GM12878 (cell line): ENCODE data around the gene TNNT3.

ENCODE experiments used
- BRCA1 ChIP-seq: IDR thresholded peaks from 2 replicates; pipeline ENCODE4 v1.6.1; 2011; ENCODE audit warnings: low read depth, low read length, improper control_type of control experiment
- CREM ChIP-seq: IDR thresholded peaks from 2 replicates; pipeline ENCODE4 v1.6.1; 2014; ENCODE audit warnings: antibody characterized with exemption, low read depth
- CTCF ChIP-seq, 3 experiments: IDR thresholded peaks in 2 of 3; conservative IDR thresholded peaks in 1 of 3; 2 replicates each; pipeline ENCODE4 v1.5.1; 2011; ENCODE audit warnings: low read depth in 3 of 3, low read length in 3 of 3, mild to moderate bottlenecking in 3 of 3, control low read depth in 2 of 3, moderate library complexity in 2 of 3, inconsistent platforms in 1 of 3, mixed read lengths in 1 of 3; ENCODE audit not compliant: control insufficient read depth in 2 of 3, insufficient read depth in 1 of 3; ENCODE audit errors: extremely low read depth in 1 of 3
- E2F4 ChIP-seq: IDR thresholded peaks from 2 replicates; pipeline ENCODE4 v1.6.1; 2012; ENCODE audit warnings: low read depth, low read length, improper control_type of control experiment
- HCFC1 ChIP-seq: fragments of 150-350 bp; IDR thresholded peaks from 2 replicates; pipeline ENCODE4 v1.6.1; 2014; ENCODE audit warnings: low read length
- PAX8 ChIP-seq: fragments of 450-650 bp; IDR thresholded peaks from 2 replicates; pipeline ENCODE4 v1.6.1; 2017; ENCODE audit warnings: mild to moderate bottlenecking, moderate library complexity
- POLR2AphosphoS5 ChIP-seq: IDR thresholded peaks from 2 replicates; pipeline ENCODE4 v1.6.1; 2011; ENCODE audit warnings: mild to moderate bottlenecking, low read length, inconsistent platforms
- REST ChIP-seq: IDR thresholded peaks from 2 replicates; pipeline ENCODE4 v1.6.1; 2012; ENCODE audit warnings: mild to moderate bottlenecking, low read depth, low read length
- RFX5 ChIP-seq: IDR thresholded peaks from 2 replicates; pipeline ENCODE4 v1.6.1; 2011; ENCODE audit warnings: low read depth, low read length, improper control_type of control experiment
- SMAD5 ChIP-seq: IDR thresholded peaks from 2 replicates; pipeline ENCODE4 v1.6.1; 2016; ENCODE audit warnings: antibody characterized with exemption, low read depth
- SMC3 ChIP-seq: IDR thresholded peaks from 2 replicates; pipeline ENCODE4 v1.6.1; 2011; ENCODE audit warnings: low read length, improper control_type of control experiment, borderline replicate concordance
- SREBF1 ChIP-seq: IDR thresholded peaks from 2 replicates; pipeline ENCODE4 v1.6.1; 2012; ENCODE audit warnings: mild to moderate bottlenecking, low read length
- USF1 ChIP-seq: IDR thresholded peaks from 2 replicates; pipeline ENCODE4 v1.6.1; 2011; ENCODE audit warnings: borderline replicate concordance, low read depth, mild to moderate bottlenecking, moderate library complexity, mixed read lengths, low read length; ENCODE audit not compliant: insufficient read depth; ENCODE audit errors: extremely low read length

GRCh38 chr11:1896468-1896867, 23.0 kb upstream of the TNNT3 start:
- TF ChIP-seq POLR2AphosphoS5 (no peak), HCFC1 (no peak), SMAD5 (no peak), CTCF (IDR thresholded peaks at IDR 0.05 in 2 of 3, conservative IDR thresholded peaks at IDR 0.05 in 1 of 3; ENCODE audit: control insufficient read depth in 2 of 3, extremely low read depth in 1 of 3, insufficient read depth in 1 of 3, low read depth in 3 of 3, low read length in 3 of 3) (no peak), RFX5 (no peak), PAX8 (no peak), SREBF1 (no peak), BRCA1 (no peak), CREM (no peak), USF1 (no peak), SMC3 (no peak), E2F4 (no peak), REST (no peak)
